Peyer's patch (tissue), 4 donors: Measurements from ENCODE around the gene KIDINS220. TPM values are rescaled to one million over a fixed set of nuclear protein-coding genes. Genes with fewer than 3 reads are reported as not detected.
"Not testable (repeated sequence)": the region's sequence is repeated elsewhere in the genome, so short reads cannot be mapped to it uniquely, and the experiment has no call there.

Source experiments
- DNase-seq, 3 donors: peaks; one replicate each; pipeline ENCODE4 v3.0.0-alpha.2; 2017 to 2019
- H3K27ac ChIP-seq, 4 donors: fragments of 200-600 bp; sonication (generic); one replicate each; pipeline ENCODE4 v1.5.1; 2016 to 2019
- H3K27me3 ChIP-seq, 2 donors: fragments of 200-600 bp; sonication (generic); one replicate each; pipeline ENCODE4 v1.5.1; 2019
- H3K36me3 ChIP-seq, 3 donors: fragments of 200-600 bp; sonication (generic); one replicate each; pipeline ENCODE4 v1.5.1; 2016 to 2019
- H3K4me1 ChIP-seq, 4 donors: fragments of 200-600 bp; sonication (generic); one replicate each; pipeline ENCODE4 v1.5.1; 2016 to 2019
- H3K4me3 ChIP-seq, 4 donors: fragments of 200-600 bp; sonication (generic); 1 replicate in 3 of 4; 2 replicates in 1 of 4; pipeline ENCODE4 v1.5.1; 2016 to 2019; ENCODE audit warnings: mild to moderate bottlenecking in 1 of 4
- H3K9me3 ChIP-seq, 4 donors: fragments of 200-600 bp; sonication (generic); one replicate each; pipeline ENCODE4 v1.5.1; 2016 to 2019; ENCODE audit warnings: mild to moderate bottlenecking in 1 of 4
- POLR2A ChIP-seq, 2 donors: fragments of 450-650 bp; IDR thresholded peaks; one replicate each; pipeline ENCODE4 v1.5.1; 2017; ENCODE audit warnings: antibody characterized with exemption in 2 of 2, mild to moderate bottlenecking in 2 of 2, moderate library complexity in 2 of 2
- total RNA-seq, 4 donors: library from RNA; depleted of rRNA; stranded (reverse); fragments of >200 nt; gene quantifications; one replicate each; pipeline ENCODE4 v1.1.0, GENCODE V29; 2016
- TF ChIP-seq, protein P1 (sequence below), 6 experiments: fragments of 450-650 bp in 4 of 6; fragments of 200-600 bp in 2 of 6; sonication (generic) in 1 of 6; IDR thresholded peaks; one replicate each; pipeline ENCODE4 v1.5.1; 2017 to 2019; ENCODE audit warnings: antibody characterized with exemption in 6 of 6, mild to moderate bottlenecking in 3 of 6, moderate library complexity in 1 of 6

Gene KIDINS220
- total RNA-seq, 4 donors from 2014 or later, result 57.8 to 88.3 (median 70.4) TPM

- Histone ChIP-seq H3K9me3 (no peaks in the 10 kb centered on the region), H3K27me3 (no peaks in the 10 kb centered on the region), H3K4me1 (no peaks in the 10 kb centered on the region), H3K36me3 (peaks cover 0 to 29% (median 0%) of the 10 kb centered on the region in 3 donors), H3K27ac (no peak overlapping the region), H3K4me3 (no peak overlapping the region)
- TF ChIP-seq, protein P1, sequence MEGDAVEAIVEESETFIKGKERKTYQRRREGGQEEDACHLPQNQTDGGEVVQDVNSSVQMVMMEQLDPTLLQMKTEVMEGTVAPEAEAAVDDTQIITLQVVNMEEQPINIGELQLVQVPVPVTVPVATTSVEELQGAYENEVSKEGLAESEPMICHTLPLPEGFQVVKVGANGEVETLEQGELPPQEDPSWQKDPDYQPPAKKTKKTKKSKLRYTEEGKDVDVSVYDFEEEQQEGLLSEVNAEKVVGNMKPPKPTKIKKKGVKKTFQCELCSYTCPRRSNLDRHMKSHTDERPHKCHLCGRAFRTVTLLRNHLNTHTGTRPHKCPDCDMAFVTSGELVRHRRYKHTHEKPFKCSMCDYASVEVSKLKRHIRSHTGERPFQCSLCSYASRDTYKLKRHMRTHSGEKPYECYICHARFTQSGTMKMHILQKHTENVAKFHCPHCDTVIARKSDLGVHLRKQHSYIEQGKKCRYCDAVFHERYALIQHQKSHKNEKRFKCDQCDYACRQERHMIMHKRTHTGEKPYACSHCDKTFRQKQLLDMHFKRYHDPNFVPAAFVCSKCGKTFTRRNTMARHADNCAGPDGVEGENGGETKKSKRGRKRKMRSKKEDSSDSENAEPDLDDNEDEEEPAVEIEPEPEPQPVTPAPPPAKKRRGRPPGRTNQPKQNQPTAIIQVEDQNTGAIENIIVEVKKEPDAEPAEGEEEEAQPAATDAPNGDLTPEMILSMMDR (IDR thresholded peaks at IDR 0.05), result no peak
- no peak for TF ChIP-seq POLR2A (IDR thresholded peaks at IDR 0.05)
- DNase-seq, result no peak
These were observed 94.2 kb downstream of the KIDINS220 start for GRCh38 chr2:8743261-8743660.

GRCh38 chr2:8740136-8740535 lies 97.3 kb downstream of the KIDINS220 start:
- Histone ChIP-seq H3K27me3 (no peaks in the 10 kb centered on the region), H3K9me3 (no peaks in the 10 kb centered on the region), H3K27ac (no peak overlapping the region), H3K4me1 (no peaks in the 10 kb centered on the region), H3K36me3 (peaks cover 0 to 26% (median 0%) of the 10 kb centered on the region in 3 donors), H3K4me3 (no peak overlapping the region)
- TF ChIP-seq, protein P1 (IDR thresholded peaks at IDR 0.05), result no peak
- no peak for TF ChIP-seq POLR2A (IDR thresholded peaks at IDR 0.05)
- no peak for DNase-seq

DNA sequence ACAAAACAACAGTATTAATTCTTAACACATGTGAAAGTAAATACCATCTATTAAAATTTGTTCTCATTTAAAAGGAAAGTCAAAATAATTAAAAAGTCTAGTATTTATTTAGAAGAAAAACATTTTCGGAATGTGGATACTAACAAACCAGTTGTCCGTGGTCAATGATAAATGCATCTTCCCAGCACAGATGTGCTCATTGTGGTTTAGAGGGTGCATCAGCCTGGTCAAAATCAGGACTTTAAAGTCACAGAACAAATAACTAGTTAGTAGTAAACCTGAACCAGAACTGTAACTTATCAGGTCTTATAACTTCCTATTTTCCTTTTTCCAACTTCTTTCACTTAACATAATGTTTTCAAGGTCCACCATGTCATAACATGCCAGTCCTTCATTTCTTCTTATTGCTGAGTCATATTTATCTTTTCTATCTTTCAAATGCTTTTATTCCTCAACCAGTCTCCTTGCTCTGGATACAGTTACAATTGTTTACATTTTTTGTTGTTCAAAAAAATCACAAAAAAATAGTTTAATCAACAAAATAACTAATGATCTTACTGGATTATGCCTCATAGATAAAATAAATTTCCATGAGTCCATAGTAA lies 99.7 kb downstream of the KIDINS220 start:
- no peaks in the 10 kb centered on the region for H3K9me3 ChIP-seq
- TF ChIP-seq, protein P1 (IDR thresholded peaks at IDR 0.05), result no peak
- no peak for TF ChIP-seq POLR2A (IDR thresholded peaks at IDR 0.05)
- DNase-seq, result no peak
- H3K4me1 ChIP-seq, result no peaks in the 10 kb centered on the region
- H3K27me3 ChIP-seq, result no peaks in the 10 kb centered on the region
- peaks cover 0 to 35% (median 0%) of the 10 kb centered on the region in 3 donors for H3K36me3 ChIP-seq
- H3K27ac ChIP-seq, result no peak overlapping the region
- no peak overlapping the region for H3K4me3 ChIP-seq

- Histone ChIP-seq H3K36me3 (peaks cover 0 to 79% (median 0%) of the 10 kb centered on the region in 3 donors), H3K9me3 (no peaks in the 10 kb centered on the region), H3K27ac (no peak overlapping the region), H3K4me1 (no peaks in the 10 kb centered on the region), H3K4me3 (no peak overlapping the region), H3K27me3 (no peaks in the 10 kb centered on the region)
- TF ChIP-seq POLR2A (IDR thresholded peaks at IDR 0.05), result no peak
- TF ChIP-seq, protein P1 (IDR thresholded peaks at IDR 0.05), result no peak
- DNase-seq, result no peak
These were observed 104.8 kb downstream of the KIDINS220 start for GRCh38 chr2:8732601-8733000.

GRCh38 chr2:8729939-8730338 lies 107.5 kb downstream of the KIDINS220 start:
- H3K27ac ChIP-seq, result no peak overlapping the region
- DNase-seq, result no peak
- H3K4me1 ChIP-seq, result no peaks in the 10 kb centered on the region
- H3K36me3 ChIP-seq, result peaks cover 0 to 69% (median 0%) of the 10 kb centered on the region in 3 donors
- H3K27me3 ChIP-seq, result no peaks in the 10 kb centered on the region
- H3K9me3 ChIP-seq, result no peaks in the 10 kb centered on the region
- TF ChIP-seq, protein P1 (IDR thresholded peaks at IDR 0.05), result no peak
- H3K4me3 ChIP-seq, result no peak overlapping the region

- H3K4me1 ChIP-seq, H3K27ac ChIP-seq: not testable (repeated sequence)
- peaks cover 0 to 64% (median 0%) of the 10 kb centered on the region in 3 donors for H3K36me3 ChIP-seq
These were observed 108.3 kb downstream of the KIDINS220 start for GRCh38 chr2:8729101-8729500.

More at GRCh38 chr2:8729101-8729500, 108.3 kb downstream of the KIDINS220 start:
- H3K9me3 ChIP-seq, H3K4me3 ChIP-seq, DNase-seq, H3K27me3 ChIP-seq: not testable (repeated sequence)
